Femur (tissue), 1 donor: ENCODE results near the gene TAGLN.
A peak's percentile ranks its signal among the peaks of the same experiment; 100 is the strongest.

Experiments
- DNase-seq: peaks from one replicate; pipeline ENCODE4 v3.0.0-alpha.2; 2017

TAGLN gene

GRCh38 chr11:117199053-117199915 is at the start of gene TAGLN:
TSS of gene TAGLN (plus strand) at chr11:117199370. CDS start at chr11:117203014, 3,644 bp downstream.
- peak; percentile 90 for DNase-seq

DNA sequence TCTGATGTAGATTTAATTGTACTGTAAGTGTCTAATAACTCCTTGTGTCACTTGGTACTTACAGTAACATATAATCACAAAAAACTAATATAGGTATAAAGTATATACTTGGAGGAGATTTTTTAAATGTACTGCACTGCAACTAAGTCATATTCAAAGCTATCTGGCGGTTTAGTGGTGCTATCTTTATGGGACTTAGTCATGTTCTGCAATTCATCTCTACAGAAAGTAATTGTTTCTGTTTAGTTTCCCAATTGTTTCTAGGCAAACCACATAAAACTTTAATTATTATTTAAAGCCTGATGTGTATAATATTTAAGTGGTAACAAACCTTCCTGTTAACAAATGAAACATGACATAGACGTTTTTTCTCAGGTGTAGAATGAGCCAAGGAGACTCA is 47.1 kb upstream of the TAGLN start:
- DNase-seq, result no peak

GRCh38 chr11:117154468-117154867 is 44.7 kb upstream of the TAGLN start:
- no peak for DNase-seq

GRCh38 chr11:117157507-117157906 is 41.7 kb upstream of the TAGLN start:
- no peak for DNase-seq

- DNase-seq, result no peak
These were observed 39.3 kb upstream of the TAGLN start for GRCh38 chr11:117159892-117160291.

DNA sequence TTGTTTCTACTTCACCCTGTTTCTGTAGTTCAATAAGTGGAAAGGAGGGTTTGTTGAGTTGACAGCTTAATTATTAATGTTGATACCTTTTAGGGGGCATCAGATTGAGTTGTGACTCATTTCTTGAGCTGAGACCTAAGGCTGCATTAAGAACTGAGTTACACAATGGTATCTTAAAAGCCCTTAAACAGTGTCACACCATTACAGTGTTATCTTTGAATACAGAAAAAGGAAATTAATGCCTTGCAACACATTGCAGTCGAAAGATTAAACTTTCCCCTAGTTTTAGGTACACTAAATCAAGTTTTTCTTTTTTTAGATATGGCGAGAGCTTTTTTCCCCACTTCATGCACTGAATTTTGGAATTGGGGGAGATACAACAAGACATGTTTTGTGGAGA is 38.3 kb upstream of the TAGLN start:
- DNase-seq, result no peak

DNA sequence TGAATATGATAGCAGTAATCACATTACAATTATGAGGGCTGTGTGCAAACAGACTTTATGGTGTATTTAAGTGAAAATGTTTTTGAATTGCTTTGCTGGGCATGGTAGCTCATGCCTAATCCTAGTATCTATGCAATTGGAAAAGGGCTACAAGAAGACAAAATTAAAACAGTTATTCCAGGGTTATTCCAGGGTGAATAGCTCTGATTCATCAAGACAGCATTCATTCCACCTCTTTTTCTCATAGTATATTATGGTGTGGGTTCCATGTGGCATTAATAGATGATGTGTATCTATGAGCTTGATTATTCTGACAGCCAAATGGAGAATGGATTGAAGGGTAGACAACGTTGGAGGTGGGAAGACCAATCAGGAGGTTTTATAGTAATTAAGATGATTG is 32.7 kb upstream of the TAGLN start:
- no peak for DNase-seq

- DNase-seq, result no peak
These were observed 29.4 kb upstream of the TAGLN start for GRCh38 chr11:117169736-117170135.

DNA sequence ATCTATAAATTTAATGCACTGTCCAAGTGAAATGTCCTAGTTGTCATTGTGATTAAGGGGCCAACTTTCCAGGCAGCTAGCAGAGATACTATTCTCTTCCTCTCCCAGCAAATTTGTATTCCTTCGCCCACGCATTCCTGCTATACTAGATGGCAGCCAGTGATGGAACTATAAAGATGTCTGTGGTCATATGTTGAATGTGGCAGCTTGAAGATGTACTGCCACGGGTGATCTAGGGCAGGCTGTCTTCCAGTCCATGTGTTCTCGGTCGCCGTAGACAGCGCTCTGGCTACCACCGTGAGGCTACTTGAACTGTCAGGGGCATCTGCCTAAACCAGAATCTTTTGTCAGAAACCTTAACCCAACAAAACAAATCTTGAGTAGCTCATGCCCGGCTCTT is 29.0 kb upstream of the TAGLN start:
- DNase-seq, result no peak

DNA sequence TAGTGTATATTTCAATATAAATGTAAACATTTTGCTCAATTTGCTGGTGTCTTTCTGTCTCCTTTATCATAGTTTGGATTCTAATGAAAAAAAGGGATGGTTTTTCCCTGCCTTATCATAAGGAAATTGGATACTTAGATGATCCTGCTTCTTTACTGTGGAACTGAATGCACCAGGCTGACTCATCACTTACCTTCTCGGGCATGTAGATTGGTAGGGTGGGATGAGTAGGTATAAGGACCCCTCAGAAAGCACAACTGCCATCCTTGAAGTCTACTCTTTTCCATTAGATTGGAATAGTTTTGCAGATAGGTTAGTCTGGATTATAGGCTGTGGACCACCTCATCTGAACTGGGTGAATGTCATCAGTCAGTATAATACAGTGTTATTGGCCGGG is 28.2 kb upstream of the TAGLN start:
- DNase-seq, result no peak

DNA sequence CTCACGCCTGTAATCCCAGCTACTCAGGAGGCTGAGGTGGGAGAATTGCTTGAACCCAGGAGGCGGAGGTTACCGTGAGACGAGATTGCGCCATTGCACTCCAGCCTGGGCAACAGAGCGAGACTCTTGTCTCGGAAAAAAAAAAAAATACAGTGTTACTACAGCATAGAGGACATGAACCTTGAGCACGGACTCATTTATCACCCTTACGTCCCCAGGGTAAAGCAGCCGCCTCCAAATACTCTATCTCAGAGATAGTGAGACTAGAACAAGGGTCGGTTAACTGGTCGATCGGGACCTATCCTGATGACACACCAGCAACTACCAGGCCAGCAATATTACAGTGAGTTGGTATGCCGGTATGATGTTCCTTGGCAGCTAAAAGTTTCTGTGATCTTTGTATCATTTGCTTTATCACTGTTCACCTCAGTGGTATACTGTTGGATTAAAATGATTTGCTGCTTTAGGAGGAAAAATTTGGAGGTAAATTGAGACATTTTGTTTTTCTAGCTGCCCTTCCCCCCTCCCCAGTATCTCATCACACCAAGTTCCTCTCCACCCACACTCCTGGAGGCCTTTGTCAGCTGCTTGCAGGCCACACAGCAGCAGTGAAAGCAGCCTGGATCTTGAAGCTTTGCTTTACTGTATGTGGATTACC is 27.6 kb upstream of the TAGLN start:
- no peak for DNase-seq

DNA sequence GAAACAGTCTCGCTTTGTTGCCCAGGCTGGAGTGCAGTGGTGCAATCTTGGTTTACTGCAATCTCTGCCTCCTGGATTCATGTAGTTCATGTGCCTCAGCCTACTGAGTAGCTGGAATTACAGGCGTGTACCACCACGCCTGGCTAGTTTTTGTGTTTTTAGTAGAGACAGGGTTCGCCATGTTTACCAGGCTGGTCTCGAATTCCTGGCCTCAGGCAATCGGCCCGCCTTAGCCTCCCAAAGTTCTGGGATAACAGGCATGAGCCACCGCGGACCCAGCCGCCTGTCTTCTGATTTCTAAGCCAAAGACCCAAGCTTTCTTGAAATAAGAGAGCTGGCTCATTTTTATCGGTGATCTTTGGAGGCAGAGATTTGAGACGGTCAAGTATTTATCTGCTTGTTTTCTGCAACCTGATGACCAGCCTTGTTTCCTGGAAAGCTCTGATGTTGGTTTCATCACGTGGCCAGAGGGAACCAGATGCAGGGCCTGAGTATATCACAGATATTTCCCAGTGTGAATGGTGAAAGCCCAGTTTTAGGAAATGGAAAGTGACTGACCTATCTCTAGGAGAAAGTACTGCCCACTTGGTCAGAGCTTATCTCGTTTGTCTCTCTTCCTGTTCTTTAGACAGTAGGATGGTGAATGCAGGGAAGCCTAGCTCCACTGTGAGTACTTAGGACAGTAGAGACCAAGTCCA is 26.3 kb upstream of the TAGLN start:
- DNase-seq, result no peak

GRCh38 chr11:117175104-117175503 is 24.1 kb upstream of the TAGLN start:
- DNase-seq, result no peak

- DNase-seq, result no peak
These were observed 23.4 kb upstream of the TAGLN start for GRCh38 chr11:117175781-117176180.

GRCh38 chr11:117176186-117176585 is 23.0 kb upstream of the TAGLN start:
- no peak for DNase-seq

DNA sequence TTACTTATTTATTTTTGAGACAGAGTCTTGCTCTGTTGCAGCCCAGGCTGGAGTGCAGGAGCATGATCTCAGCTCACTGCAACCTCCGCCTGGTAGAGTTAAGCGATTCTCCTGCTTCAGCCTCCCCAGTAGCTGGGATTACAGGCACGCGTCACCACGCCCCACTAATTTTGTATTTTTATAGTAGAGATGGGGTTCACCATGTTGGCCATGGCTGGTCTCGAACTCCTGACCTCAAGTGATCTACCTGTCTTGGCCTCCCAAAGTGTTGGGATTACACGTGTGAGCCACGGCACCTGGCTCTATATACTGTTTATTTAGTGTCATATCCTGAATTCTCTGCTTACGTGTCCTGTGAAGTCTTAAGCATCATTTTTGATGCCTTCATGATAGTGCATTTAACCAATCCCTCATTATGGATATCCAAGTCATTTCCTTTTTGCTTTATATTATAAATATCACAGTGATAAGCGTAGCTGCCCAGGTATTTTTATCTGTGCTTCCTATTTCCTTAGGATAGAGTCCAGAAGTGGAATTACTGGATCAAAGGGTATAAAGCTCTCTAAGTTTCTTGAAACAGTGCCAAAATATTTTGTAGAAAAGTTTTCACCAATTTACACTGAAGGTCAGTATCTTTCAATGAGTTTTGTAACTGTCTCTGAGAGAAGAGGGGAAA is 21.5 kb upstream of the TAGLN start:
- DNase-seq, result no peak

- DNase-seq, result peak; percentile 98
These were observed 20.7 kb upstream of the TAGLN start, which contains the start of gene SIDT2 for GRCh38 chr11:117178210-117179034. TSS of gene SIDT2 (plus strand) at chr11:117178743. CDS start at chr11:117179264, 521 bp downstream.

DNA sequence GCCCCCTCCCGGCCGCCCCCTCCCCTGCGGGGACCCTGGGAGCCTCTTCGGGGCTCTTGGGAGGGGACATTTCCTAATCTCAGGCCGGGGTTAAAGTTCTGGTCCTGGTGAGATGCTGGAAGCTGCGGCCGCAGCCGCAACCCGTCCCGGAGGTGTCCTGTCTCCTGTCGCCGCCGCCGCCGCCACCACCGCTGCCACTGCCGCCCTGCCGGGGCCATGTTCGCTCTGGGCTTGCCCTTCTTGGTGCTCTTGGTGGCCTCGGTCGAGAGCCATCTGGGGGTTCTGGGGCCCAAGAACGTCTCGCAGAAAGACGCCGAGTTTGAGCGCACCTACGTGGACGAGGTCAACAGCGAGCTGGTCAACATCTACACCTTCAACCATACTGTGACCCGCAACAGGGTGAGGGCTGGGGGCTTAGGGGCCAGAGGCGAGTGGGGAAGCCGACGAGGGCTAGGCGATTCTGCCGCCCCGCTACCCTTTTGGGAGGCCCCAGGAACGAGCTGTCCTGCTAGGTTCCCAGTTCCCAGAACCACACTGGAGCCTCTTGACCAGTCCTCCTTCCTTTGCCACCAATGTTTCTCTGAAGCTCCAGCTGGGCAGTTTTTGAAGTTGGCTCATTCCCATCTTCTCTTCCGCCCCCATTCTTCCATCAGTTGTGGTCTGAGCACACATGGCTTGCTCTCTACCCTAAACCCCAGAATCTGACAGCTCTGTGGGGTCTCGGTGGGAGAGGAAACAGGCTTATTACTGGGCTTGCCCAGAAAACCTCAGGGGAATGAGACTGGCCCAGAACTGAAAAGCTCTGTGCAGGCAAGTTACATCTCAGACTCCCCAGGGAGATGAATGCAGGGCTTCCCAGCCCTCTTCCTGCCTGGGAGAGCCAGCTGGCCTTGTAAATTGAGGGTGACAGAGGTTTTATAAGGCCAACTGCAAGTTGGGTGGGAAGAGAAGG is 19.8 kb upstream of the TAGLN start:
- no peak for DNase-seq

DNA sequence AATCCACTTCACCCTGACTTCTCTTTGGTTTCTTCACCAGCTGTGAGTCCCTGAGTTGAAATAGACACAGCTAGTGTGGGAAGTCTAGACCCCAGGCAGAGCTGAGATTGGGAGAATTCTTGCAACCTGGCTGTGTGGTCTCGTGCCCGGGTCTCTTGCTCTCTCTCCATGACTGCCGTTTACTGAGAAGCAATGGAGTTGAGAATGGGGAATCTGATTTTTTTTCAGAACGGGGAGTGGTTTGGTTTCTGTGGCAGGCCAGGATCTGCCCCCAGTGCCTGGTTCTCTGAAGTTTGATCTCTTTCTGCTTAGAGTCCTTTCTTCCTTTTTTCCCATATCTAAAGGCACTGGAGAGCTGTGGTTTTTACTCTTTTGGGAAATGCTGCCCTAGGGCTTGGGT is 19.1 kb upstream of the TAGLN start:
- DNase-seq, result no peak

GRCh38 chr11:117180661-117181585 is 18.2 kb upstream of the TAGLN start:
- DNase-seq, result peak; percentile 68
